H1 (cell line): ENCODE data around the gene GABRR2. TPM values are rescaled to one million over a fixed set of nuclear protein-coding genes. Genes with fewer than 3 reads are reported as not detected.

Experiments
- CEBPB ChIP-seq: IDR thresholded peaks from 2 replicates; pipeline ENCODE4 v1.6.1; 2012; ENCODE audit warnings: low read depth, low read length
- EP300 ChIP-seq, 2 experiments: IDR thresholded peaks; 1 replicate in 1 of 2; 2 replicates in 1 of 2; pipeline ENCODE4 v1.6.1; 2011 to 2012; ENCODE audit warnings: low read depth in 2 of 2, low read length in 2 of 2, mild to moderate bottlenecking in 2 of 2, borderline replicate concordance in 1 of 2, inconsistent platforms in 1 of 2, moderate library complexity in 1 of 2
- KDM1A ChIP-seq: fragments of 200-600, 300-600 bp; sonication (generic); IDR thresholded peaks from 2 replicates; pipeline ENCODE4 v1.7.1; 2016; ENCODE audit warnings: mild to moderate bottlenecking, low read length, borderline replicate concordance
- SAP30 ChIP-seq: fragments of 300-600 bp; sonication (generic); IDR thresholded peaks from 2 replicates; pipeline ENCODE4 v1.7.1; 2012; ENCODE audit warnings: low read length, moderate library complexity, mild to moderate bottlenecking, inconsistent platforms; ENCODE audit not compliant: insufficient read depth, insufficient replicate concordance
- SIRT6 ChIP-seq: IDR thresholded peaks from one replicate; pipeline ENCODE4 v1.7.1; 2012; ENCODE audit warnings: low read length, inconsistent platforms
- TAF7 ChIP-seq: optimal IDR thresholded peaks from 2 replicates; pipeline ENCODE3; 2011; ENCODE audit warnings: low read depth, mild to moderate bottlenecking, inconsistent platforms, low read length, moderate library complexity, borderline replicate concordance
- YY1 ChIP-seq: IDR thresholded peaks from 2 replicates; pipeline ENCODE4 v1.6.1; 2011; ENCODE audit warnings: low read depth, mild to moderate bottlenecking, low read length
- polyA plus RNA-seq, 7 experiments: library from polyadenylated mRNA; depleted of rRNA in 3 of 7; stranded (reverse) in 5 of 7; unstranded in 2 of 7; fragments of >200 nt in 5 of 7; fragments of 200-250 nt in 2 of 7; gene quantifications; 1 replicate in 5 of 7; 2 replicates in 1 of 7; 4 replicates in 1 of 7; pipeline versions ENCODE4 v1.2.1 to v1.2.3, GENCODE V29; 2011 to 2013; ENCODE audit warnings: missing spikeins in 2 of 7, mixed read lengths in 2 of 7
- total RNA-seq: library from RNA; stranded (reverse); fragmentation: NEBNext Ultra II Directional; extraction: Animal tissue kit (Norgen Biotek cat#: 25700); gene quantifications from 2 replicates; pipeline ENCODE4 v1.2.1, GENCODE V29; 2021
- TF ChIP-seq, protein P1 (sequence below): fragments of 300-600 bp; sonication (generic); IDR thresholded peaks from 2 replicates; pipeline ENCODE4 v1.7.1; 2012; ENCODE audit warnings: low read length, moderate library complexity, mild to moderate bottlenecking, inconsistent platforms; ENCODE audit not compliant: insufficient replicate concordance
- TF ChIP-seq, protein P2 (sequence below), 3 experiments: IDR thresholded peaks; 1 replicate in 2 of 3; 2 replicates in 1 of 3; pipeline versions ENCODE4 v1.5.1 to v1.6.1; 2011; ENCODE audit warnings: low read length in 3 of 3, mild to moderate bottlenecking in 3 of 3, inconsistent platforms in 2 of 3, low read depth in 1 of 3, moderate library complexity in 1 of 3; ENCODE audit not compliant: insufficient read depth in 1 of 3; ENCODE audit errors: control extremely low read depth in 1 of 3

The GABRR2 gene
- total and polyA plus RNA-seq, 2 of the 8 experiments (the other 6 are each of a cell fraction or from before 2014, with no cell fraction given), result not detected

DNA sequence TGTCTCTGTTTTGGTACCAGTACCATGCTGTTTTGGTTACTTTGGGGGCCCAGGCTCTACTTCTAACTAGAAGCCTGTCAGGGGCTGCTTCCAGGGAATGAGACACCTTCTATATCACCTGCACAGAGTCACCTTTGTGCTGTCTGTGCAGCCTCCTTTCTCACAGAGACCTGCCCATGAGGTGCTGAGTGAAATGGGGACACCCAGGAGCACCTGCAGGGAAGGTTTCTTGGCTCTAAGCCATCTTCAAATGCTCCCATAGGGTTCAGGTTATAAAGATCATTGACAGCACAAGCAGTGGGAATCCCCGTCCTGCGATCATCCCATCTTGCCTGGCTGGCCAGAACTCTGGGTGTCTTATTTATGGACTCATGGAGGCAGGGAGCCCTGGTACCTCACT is 19.1 kb downstream of the GABRR2 start (continued):
- TF ChIP-seq, protein P1, sequence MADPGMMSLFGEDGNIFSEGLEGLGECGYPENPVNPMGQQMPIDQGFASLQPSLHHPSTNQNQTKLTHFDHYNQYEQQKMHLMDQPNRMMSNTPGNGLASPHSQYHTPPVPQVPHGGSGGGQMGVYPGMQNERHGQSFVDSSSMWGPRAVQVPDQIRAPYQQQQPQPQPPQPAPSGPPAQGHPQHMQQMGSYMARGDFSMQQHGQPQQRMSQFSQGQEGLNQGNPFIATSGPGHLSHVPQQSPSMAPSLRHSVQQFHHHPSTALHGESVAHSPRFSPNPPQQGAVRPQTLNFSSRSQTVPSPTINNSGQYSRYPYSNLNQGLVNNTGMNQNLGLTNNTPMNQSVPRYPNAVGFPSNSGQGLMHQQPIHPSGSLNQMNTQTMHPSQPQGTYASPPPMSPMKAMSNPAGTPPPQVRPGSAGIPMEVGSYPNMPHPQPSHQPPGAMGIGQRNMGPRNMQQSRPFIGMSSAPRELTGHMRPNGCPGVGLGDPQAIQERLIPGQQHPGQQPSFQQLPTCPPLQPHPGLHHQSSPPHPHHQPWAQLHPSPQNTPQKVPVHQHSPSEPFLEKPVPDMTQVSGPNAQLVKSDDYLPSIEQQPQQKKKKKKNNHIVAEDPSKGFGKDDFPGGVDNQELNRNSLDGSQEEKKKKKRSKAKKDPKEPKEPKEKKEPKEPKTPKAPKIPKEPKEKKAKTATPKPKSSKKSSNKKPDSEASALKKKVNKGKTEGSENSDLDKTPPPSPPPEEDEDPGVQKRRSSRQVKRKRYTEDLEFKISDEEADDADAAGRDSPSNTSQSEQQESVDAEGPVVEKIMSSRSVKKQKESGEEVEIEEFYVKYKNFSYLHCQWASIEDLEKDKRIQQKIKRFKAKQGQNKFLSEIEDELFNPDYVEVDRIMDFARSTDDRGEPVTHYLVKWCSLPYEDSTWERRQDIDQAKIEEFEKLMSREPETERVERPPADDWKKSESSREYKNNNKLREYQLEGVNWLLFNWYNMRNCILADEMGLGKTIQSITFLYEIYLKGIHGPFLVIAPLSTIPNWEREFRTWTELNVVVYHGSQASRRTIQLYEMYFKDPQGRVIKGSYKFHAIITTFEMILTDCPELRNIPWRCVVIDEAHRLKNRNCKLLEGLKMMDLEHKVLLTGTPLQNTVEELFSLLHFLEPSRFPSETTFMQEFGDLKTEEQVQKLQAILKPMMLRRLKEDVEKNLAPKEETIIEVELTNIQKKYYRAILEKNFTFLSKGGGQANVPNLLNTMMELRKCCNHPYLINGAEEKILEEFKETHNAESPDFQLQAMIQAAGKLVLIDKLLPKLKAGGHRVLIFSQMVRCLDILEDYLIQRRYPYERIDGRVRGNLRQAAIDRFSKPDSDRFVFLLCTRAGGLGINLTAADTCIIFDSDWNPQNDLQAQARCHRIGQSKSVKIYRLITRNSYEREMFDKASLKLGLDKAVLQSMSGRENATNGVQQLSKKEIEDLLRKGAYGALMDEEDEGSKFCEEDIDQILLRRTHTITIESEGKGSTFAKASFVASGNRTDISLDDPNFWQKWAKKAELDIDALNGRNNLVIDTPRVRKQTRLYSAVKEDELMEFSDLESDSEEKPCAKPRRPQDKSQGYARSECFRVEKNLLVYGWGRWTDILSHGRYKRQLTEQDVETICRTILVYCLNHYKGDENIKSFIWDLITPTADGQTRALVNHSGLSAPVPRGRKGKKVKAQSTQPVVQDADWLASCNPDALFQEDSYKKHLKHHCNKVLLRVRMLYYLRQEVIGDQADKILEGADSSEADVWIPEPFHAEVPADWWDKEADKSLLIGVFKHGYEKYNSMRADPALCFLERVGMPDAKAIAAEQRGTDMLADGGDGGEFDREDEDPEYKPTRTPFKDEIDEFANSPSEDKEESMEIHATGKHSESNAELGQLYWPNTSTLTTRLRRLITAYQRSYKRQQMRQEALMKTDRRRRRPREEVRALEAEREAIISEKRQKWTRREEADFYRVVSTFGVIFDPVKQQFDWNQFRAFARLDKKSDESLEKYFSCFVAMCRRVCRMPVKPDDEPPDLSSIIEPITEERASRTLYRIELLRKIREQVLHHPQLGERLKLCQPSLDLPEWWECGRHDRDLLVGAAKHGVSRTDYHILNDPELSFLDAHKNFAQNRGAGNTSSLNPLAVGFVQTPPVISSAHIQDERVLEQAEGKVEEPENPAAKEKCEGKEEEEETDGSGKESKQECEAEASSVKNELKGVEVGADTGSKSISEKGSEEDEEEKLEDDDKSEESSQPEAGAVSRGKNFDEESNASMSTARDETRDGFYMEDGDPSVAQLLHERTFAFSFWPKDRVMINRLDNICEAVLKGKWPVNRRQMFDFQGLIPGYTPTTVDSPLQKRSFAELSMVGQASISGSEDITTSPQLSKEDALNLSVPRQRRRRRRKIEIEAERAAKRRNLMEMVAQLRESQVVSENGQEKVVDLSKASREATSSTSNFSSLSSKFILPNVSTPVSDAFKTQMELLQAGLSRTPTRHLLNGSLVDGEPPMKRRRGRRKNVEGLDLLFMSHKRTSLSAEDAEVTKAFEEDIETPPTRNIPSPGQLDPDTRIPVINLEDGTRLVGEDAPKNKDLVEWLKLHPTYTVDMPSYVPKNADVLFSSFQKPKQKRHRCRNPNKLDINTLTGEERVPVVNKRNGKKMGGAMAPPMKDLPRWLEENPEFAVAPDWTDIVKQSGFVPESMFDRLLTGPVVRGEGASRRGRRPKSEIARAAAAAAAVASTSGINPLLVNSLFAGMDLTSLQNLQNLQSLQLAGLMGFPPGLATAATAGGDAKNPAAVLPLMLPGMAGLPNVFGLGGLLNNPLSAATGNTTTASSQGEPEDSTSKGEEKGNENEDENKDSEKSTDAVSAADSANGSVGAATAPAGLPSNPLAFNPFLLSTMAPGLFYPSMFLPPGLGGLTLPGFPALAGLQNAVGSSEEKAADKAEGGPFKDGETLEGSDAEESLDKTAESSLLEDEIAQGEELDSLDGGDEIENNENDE, result no peak
- TF ChIP-seq TAF7, result no peak
- TF ChIP-seq EP300 (IDR thresholded peaks at IDR 0.05; ENCODE audit: borderline replicate concordance in 1 of 2, low read depth in 2 of 2, low read length in 2 of 2), result no peak
- TF ChIP-seq YY1, result no peak
- TF ChIP-seq CEBPB, result no peak
- TF ChIP-seq SAP30, result no peak
- TF ChIP-seq, protein P2, sequence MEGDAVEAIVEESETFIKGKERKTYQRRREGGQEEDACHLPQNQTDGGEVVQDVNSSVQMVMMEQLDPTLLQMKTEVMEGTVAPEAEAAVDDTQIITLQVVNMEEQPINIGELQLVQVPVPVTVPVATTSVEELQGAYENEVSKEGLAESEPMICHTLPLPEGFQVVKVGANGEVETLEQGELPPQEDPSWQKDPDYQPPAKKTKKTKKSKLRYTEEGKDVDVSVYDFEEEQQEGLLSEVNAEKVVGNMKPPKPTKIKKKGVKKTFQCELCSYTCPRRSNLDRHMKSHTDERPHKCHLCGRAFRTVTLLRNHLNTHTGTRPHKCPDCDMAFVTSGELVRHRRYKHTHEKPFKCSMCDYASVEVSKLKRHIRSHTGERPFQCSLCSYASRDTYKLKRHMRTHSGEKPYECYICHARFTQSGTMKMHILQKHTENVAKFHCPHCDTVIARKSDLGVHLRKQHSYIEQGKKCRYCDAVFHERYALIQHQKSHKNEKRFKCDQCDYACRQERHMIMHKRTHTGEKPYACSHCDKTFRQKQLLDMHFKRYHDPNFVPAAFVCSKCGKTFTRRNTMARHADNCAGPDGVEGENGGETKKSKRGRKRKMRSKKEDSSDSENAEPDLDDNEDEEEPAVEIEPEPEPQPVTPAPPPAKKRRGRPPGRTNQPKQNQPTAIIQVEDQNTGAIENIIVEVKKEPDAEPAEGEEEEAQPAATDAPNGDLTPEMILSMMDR (IDR thresholded peaks at IDR 0.05; ENCODE audit: control extremely low read depth in 1 of 3, insufficient read depth in 1 of 3, low read depth in 1 of 3, low read length in 3 of 3), result no peak
- TF ChIP-seq KDM1A, result no peak
- no peak for TF ChIP-seq SIRT6
